ENCODE results near the gene PSMB5.

GRCh38 chr14:23079716-23080115, 45.0 kb upstream of the PSMB5 start:
- TF ChIP-seq CTCF (IDR thresholded peaks at IDR 0.05; ENCODE audit: low read depth, low read length, missing input control) (no peak), REST (IDR thresholded peaks at IDR 0.05) (no peak), RAD21 (IDR thresholded peaks at IDR 0.05) (no peak), GABPA (IDR thresholded peaks at IDR 0.05 in 1 of 2, conservative IDR thresholded peaks at IDR 0.05 in 1 of 2) (no peak), JUND (IDR thresholded peaks at IDR 0.05) (no peak), RXRA (IDR thresholded peaks at IDR 0.05) (no peak)
- TF ChIP-seq, protein P1, sequence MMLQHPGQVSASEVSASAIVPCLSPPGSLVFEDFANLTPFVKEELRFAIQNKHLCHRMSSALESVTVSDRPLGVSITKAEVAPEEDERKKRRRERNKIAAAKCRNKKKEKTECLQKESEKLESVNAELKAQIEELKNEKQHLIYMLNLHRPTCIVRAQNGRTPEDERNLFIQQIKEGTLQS (IDR thresholded peaks at IDR 0.05), result no peak
